HEK293 (cell line): ENCODE measurements around the gene DBNL.

Source experiments
- CTCF ChIA-PET: fragments of 350-600 bp; formaldehyde crosslinking; extraction: SDS; loops from one replicate; lab custom pipeline; 2021; ENCODE audit warnings: antibody characterized with exemption; lab: Yijun Ruan, JAX
- POLR2A ChIA-PET: fragments of 300-600 bp; formaldehyde crosslinking; extraction: SDS; loops from one replicate; lab custom pipeline; 2020; ENCODE audit warnings: antibody characterized with exemption, inconsistent platforms; lab: Yijun Ruan, JAX
- H3K27ac ChIP-seq: fragments of 200-500 bp; sonication (Bioruptor generic); 2 replicates; pipeline ENCODE4 v1.5.1; 2014; ENCODE audit warnings: low read depth, low read length, control low read depth, inconsistent platforms; ENCODE audit errors: extremely low read depth
- H3K36me3 ChIP-seq, 2 experiments: fragments of 200-500 bp in 1 of 2; sonication (Bioruptor generic) in 1 of 2; 1 replicate in 1 of 2; 2 replicates in 1 of 2; pipeline ENCODE4 v1.5.1; 2014 to 2017; ENCODE audit warnings: inconsistent platforms in 2 of 2, low read length in 2 of 2; ENCODE audit not compliant: control insufficient read depth in 2 of 2, insufficient read depth in 1 of 2
- H3K4me1 ChIP-seq: fragments of 200-500 bp; sonication (Bioruptor generic); 2 replicates; pipeline ENCODE4 v1.5.1; 2014; ENCODE audit warnings: mild to moderate bottlenecking, low read length, inconsistent platforms; ENCODE audit not compliant: control insufficient read depth, insufficient read depth
- H3K4me3 ChIP-seq: 2 replicates; pipeline ENCODE4 v1.5.1; 2011; ENCODE audit warnings: low read depth, mild to moderate bottlenecking, control low read depth, low read length, moderate library complexity
- H3K9me3 ChIP-seq: fragments of 200-500 bp; sonication (Bioruptor generic); 2 replicates; pipeline ENCODE4 v1.5.1; 2014; ENCODE audit warnings: low read depth, low read length, inconsistent platforms; ENCODE audit not compliant: control insufficient read depth, insufficient read depth
- EGR2 ChIP-seq: fragments of 450-650 bp; formaldehyde crosslinking; IDR thresholded peaks from 2 replicates; pipeline ENCODE4 v1.5.1; 2016; ENCODE audit warnings: low read depth, missing biosample characterization, missing genetic modification characterization
- GFI1B ChIP-seq: fragments of 450-650 bp; formaldehyde crosslinking; IDR thresholded peaks from 2 replicates; pipeline ENCODE4 v1.5.1; 2016; ENCODE audit warnings: missing biosample characterization, missing genetic modification characterization
- GLIS2 ChIP-seq: fragments of 450-650 bp; formaldehyde crosslinking; IDR thresholded peaks from 2 replicates; pipeline ENCODE4 v1.5.1; 2016; ENCODE audit warnings: missing biosample characterization, missing genetic modification characterization
- KLF1 ChIP-seq: fragments of 450-650 bp; formaldehyde crosslinking; IDR thresholded peaks from 2 replicates; pipeline ENCODE4 v1.5.1; 2016; ENCODE audit warnings: missing biosample characterization, missing genetic modification characterization
- KLF7 ChIP-seq: fragments of 450-650 bp; formaldehyde crosslinking; IDR thresholded peaks from 2 replicates; pipeline ENCODE4 v1.5.1; 2016; ENCODE audit warnings: missing biosample characterization, missing genetic modification characterization, borderline replicate concordance
- PRDM10 ChIP-seq: fragments of 450-650 bp; formaldehyde crosslinking; IDR thresholded peaks from 2 replicates; pipeline ENCODE4 v1.5.1; 2016; ENCODE audit warnings: missing biosample characterization, missing genetic modification characterization
- PRDM6 ChIP-seq: fragments of 450-650 bp; formaldehyde crosslinking; IDR thresholded peaks from 2 replicates; pipeline ENCODE4 v1.5.1; 2017; ENCODE audit warnings: missing biosample characterization, missing genetic modification characterization
- REST ChIP-seq: fragments of 450-650 bp; formaldehyde crosslinking; IDR thresholded peaks from 2 replicates; pipeline ENCODE4 v1.5.1; 2016; ENCODE audit warnings: missing biosample characterization, missing genetic modification characterization
- ZFHX2 ChIP-seq: fragments of 450-650 bp; formaldehyde crosslinking; conservative IDR thresholded peaks from 2 replicates; pipeline ENCODE4 v1.5.1; 2016; ENCODE audit warnings: missing biosample characterization, missing genetic modification characterization
- ZFP41 ChIP-seq: fragments of 450-650 bp; formaldehyde crosslinking; IDR thresholded peaks from 2 replicates; pipeline ENCODE4 v1.5.1; 2016; ENCODE audit warnings: missing biosample characterization, missing genetic modification characterization, borderline replicate concordance
- ZNF140 ChIP-seq: fragments of 450-650 bp; formaldehyde crosslinking; IDR thresholded peaks from 2 replicates; pipeline ENCODE4 v1.5.1; 2016; ENCODE audit warnings: missing biosample characterization, missing genetic modification characterization
- ZNF169 ChIP-seq: fragments of 450-650 bp; formaldehyde crosslinking; IDR thresholded peaks from 2 replicates; pipeline ENCODE4 v1.5.1; 2016; ENCODE audit warnings: missing biosample characterization, missing genetic modification characterization
- ZNF174 ChIP-seq: fragments of 450-650 bp; formaldehyde crosslinking; IDR thresholded peaks from 2 replicates; pipeline ENCODE4 v1.5.0; 2017; ENCODE audit warnings: missing biosample characterization, mild to moderate bottlenecking, missing genetic modification characterization
- ZNF292 ChIP-seq: fragments of 450-650 bp; formaldehyde crosslinking; IDR thresholded peaks from 2 replicates; pipeline ENCODE4 v1.5.1; 2016; ENCODE audit warnings: low read depth, missing biosample characterization, missing genetic modification characterization, borderline replicate concordance
- ZNF518A ChIP-seq: fragments of 450-650 bp; formaldehyde crosslinking; conservative IDR thresholded peaks from 2 replicates; pipeline ENCODE4 v1.5.1; 2016; ENCODE audit warnings: low read depth, missing biosample characterization, missing genetic modification characterization
- ZNF560 ChIP-seq: fragments of 450-650 bp; formaldehyde crosslinking; IDR thresholded peaks from 2 replicates; pipeline ENCODE4 v1.5.1; 2017; ENCODE audit warnings: missing biosample characterization, missing genetic modification characterization, borderline replicate concordance
- ZNF561 ChIP-seq: fragments of 450-650 bp; IDR thresholded peaks from 2 replicates; pipeline ENCODE4 v1.5.1; 2018; ENCODE audit warnings: missing biosample characterization, missing genetic modification characterization, borderline replicate concordance
- ZNF585B ChIP-seq: fragments of 450-650 bp; formaldehyde crosslinking; IDR thresholded peaks from 2 replicates; pipeline ENCODE4 v1.5.1; 2016; ENCODE audit warnings: missing biosample characterization, missing genetic modification characterization
- ZNF658 ChIP-seq: fragments of 450-650 bp; formaldehyde crosslinking; IDR thresholded peaks from 2 replicates; pipeline ENCODE4; 2016; ENCODE audit warnings: missing biosample characterization, missing genetic modification characterization
- ZNF785 ChIP-seq: fragments of 450-650 bp; formaldehyde crosslinking; IDR thresholded peaks from 2 replicates; pipeline ENCODE4 v1.5.1; 2016; ENCODE audit warnings: missing biosample characterization, missing genetic modification characterization
- ZNF843 ChIP-seq: fragments of 450-650 bp; formaldehyde crosslinking; IDR thresholded peaks from 2 replicates; pipeline ENCODE4 v1.5.1; 2016; ENCODE audit warnings: missing biosample characterization, missing genetic modification characterization

The DBNL gene

GRCh38 chr7:44079331-44080021 lies 35.0 kb downstream of the DBNL start:
- CTCF ChIA-PET = no interaction called here
- H3K27ac ChIP-seq = no peak overlapping the region
- H3K4me3 ChIP-seq = no peak overlapping the region
- POLR2A ChIA-PET = interaction anchor here (0.5 to 1.0 kb wide), 2 partner anchors 35 to 139 kb away, joined by 3 read pairs; partner anchors contain the start of gene DBNL
- no peaks in the 10 kb centered on the region for H3K9me3 ChIP-seq
- TF ChIP-seq KLF1 (tag by site-specific recombination) (no peak), ZNF169 (no peak), ZFHX2 (tag by site-specific recombination) (0 out of 2 replicates have a peak, but pooled peaks have one; percentile 33), ZNF785 (tag by site-specific recombination) (no peak), ZNF174 (no peak), ZNF140 (tag by site-specific recombination) (no peak), PRDM10 (no peak), GLIS2 (no peak), ZNF560 (tag by site-specific recombination) (no peak), ZNF843 (no peak), ZNF561 (no peak), REST (tag by site-specific recombination) (no peak), EGR2 (tag by site-specific recombination) (peak; percentile 39; the same call in 1 of the 2 replicates), KLF7 (no peak), ZFP41 (tag by site-specific recombination) (no peak), ZNF585B (tag by site-specific recombination) (no peak), GFI1B (tag by site-specific recombination) (no peak)
- H3K4me1 ChIP-seq = no peaks in the 10 kb centered on the region
- H3K36me3 ChIP-seq = peaks cover 10 to 63% of the 10 kb centered on the region in 2 experiments

GRCh38 chr7:44080118-44080517 lies 35.6 kb downstream of the DBNL start:
- Histone ChIP-seq H3K36me3 (peaks cover 10 to 57% of the 10 kb centered on the region in 2 experiments), H3K27ac (no peak overlapping the region), H3K4me3 (no peak overlapping the region), H3K9me3 (no peaks in the 10 kb centered on the region), H3K4me1 (no peaks in the 10 kb centered on the region)
- ChIA-PET POLR2A (no interaction called here), CTCF (interaction anchor here (0.6 kb wide), 1 partner anchor 13 kb away, joined by 3 read pairs; no protein-coding TSS in a partner anchor)
- TF ChIP-seq ZFHX2 (tag by site-specific recombination) = no peak
- no peak for TF ChIP-seq ZNF518A (tag by site-specific recombination)
- no peak for TF ChIP-seq ZNF658 (tag by site-specific recombination)
- no peak for TF ChIP-seq PRDM6 (tag by site-specific recombination)
- no peak for TF ChIP-seq ZNF174
- no peak for TF ChIP-seq ZNF292 (tag by site-specific recombination)
